ENCODE measurements around the gene AOPEP. TPM values are rescaled to one million over a fixed set of nuclear protein-coding genes. Genes with fewer than 3 reads are reported as not detected.

Gene AOPEP
- total RNA-seq, 4 donors from 2014 or later = 126 to 216 (median 136) TPM

DNA sequence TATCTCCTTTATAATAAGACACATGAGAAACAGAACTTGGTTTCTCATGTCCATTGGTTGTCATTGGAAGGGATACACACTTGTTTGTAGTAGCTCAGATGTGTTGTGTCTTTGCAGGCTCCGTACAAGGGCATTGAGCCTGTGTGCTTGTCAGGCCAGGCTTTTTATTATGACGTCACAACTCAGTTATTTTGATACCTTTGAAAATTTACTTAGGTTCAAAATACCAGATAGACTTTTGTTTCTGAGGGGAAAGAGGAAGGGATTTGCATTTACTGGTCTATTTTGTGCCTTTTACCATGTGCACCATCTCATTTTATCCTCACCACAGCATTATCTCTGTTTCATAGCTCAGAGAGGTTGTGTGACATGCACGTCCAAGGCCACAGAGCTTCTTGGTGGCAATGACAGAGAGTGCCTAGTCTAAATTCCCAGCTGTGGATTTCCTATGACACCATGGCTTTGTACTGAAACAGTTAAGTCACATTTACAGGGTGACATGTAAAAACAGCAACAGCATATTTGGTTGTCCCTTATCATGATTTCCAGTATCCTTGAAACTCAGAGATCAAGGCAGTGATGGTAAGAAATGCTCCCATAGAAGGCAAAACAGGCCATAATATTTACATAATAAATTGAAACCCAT is 268.7 kb downstream of the AOPEP start:
- peaks cover 25 to 40% of the 10 kb centered on the region in 2 donors for H3K4me1 ChIP-seq
- H3K36me3 ChIP-seq = no peaks in the 10 kb centered on the region
- 78 to 86% methylated on average over 3 of the region's 3 CpGs for WGBS, 2 donors
- peak overlapping the region; percentile 86 to 89 (median 88) for H3K27ac ChIP-seq
- intact Hi-C loops (cut with DNase I) = loop anchor here (10.0 kb wide), 1 partner anchor 110 kb away; no protein-coding TSS in a partner anchor
- H3K4me3 ChIP-seq (replicated peaks in 1 of 3) = no peak overlapping the region
- H3K27me3 ChIP-seq = no peaks in the 10 kb centered on the region
- no peaks in the 10 kb centered on the region for H3K9me3 ChIP-seq
- no peak for DNase-seq
- TF ChIP-seq POLR2A (IDR thresholded peaks at IDR 0.05) = no peak
- TF ChIP-seq, protein P1, sequence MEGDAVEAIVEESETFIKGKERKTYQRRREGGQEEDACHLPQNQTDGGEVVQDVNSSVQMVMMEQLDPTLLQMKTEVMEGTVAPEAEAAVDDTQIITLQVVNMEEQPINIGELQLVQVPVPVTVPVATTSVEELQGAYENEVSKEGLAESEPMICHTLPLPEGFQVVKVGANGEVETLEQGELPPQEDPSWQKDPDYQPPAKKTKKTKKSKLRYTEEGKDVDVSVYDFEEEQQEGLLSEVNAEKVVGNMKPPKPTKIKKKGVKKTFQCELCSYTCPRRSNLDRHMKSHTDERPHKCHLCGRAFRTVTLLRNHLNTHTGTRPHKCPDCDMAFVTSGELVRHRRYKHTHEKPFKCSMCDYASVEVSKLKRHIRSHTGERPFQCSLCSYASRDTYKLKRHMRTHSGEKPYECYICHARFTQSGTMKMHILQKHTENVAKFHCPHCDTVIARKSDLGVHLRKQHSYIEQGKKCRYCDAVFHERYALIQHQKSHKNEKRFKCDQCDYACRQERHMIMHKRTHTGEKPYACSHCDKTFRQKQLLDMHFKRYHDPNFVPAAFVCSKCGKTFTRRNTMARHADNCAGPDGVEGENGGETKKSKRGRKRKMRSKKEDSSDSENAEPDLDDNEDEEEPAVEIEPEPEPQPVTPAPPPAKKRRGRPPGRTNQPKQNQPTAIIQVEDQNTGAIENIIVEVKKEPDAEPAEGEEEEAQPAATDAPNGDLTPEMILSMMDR (IDR thresholded peaks at IDR 0.05) = no peak

- H3K27ac ChIP-seq = peak overlapping the region; percentile 86 to 89 (median 88)
- peaks cover 29 to 43% of the 10 kb centered on the region in 2 donors for H3K4me1 ChIP-seq
- intact Hi-C loops (cut with DNase I) = loop anchor here (10.0 kb wide), 1 partner anchor 112 kb away; no protein-coding TSS in a partner anchor
- H3K4me3 ChIP-seq (replicated peaks in 1 of 3) = no peak overlapping the region
- 33 to 50% methylated on average over 1 of the region's 1 CpG for WGBS, 2 donors
- no peaks in the 10 kb centered on the region for H3K27me3 ChIP-seq
- TF ChIP-seq POLR2A (IDR thresholded peaks at IDR 0.05) = no peak
- TF ChIP-seq, protein P1 (IDR thresholded peaks at IDR 0.05) = no peak
- no peaks in the 10 kb centered on the region for H3K9me3 ChIP-seq
- H3K36me3 ChIP-seq = no peaks in the 10 kb centered on the region
- DNase-seq = no peak
Measured at GRCh38 chr9:94996641-94997040, 270.1 kb downstream of the AOPEP start.

- Histone ChIP-seq H3K9me3 (no peaks in the 10 kb centered on the region), H3K4me1 (peaks cover 29 to 44% of the 10 kb centered on the region in 2 donors), H3K27me3 (no peaks in the 10 kb centered on the region), H3K36me3 (no peaks in the 10 kb centered on the region), H3K27ac (peak overlapping the region in 1 of 3 donors; percentile 86), H3K4me3 (replicated peaks in 1 of 3) (no peak overlapping the region)
- intact Hi-C loops (cut with DNase I) = loop anchor here (10.0 kb wide), 1 partner anchor 113 kb away; no protein-coding TSS in a partner anchor
- TF ChIP-seq POLR2A (IDR thresholded peaks at IDR 0.05) = no peak
- TF ChIP-seq, protein P1 (IDR thresholded peaks at IDR 0.05) = no peak
- WGBS, 2 donors = 96 to 98% methylated on average over 5 of the region's 5 CpGs
- DNase-seq = no peak
Measured at GRCh38 chr9:94997727-94998126, 271.2 kb downstream of the AOPEP start.

GRCh38 chr9:94999832-95000231 is 273.3 kb downstream of the AOPEP start:
- DNase-seq = no peak
- TF ChIP-seq, protein P1 (IDR thresholded peaks at IDR 0.05) = no peak
- no peak for TF ChIP-seq POLR2A (IDR thresholded peaks at IDR 0.05)
- peaks cover 29 to 49% of the 10 kb centered on the region in 2 donors for H3K4me1 ChIP-seq
- no peaks in the 10 kb centered on the region for H3K27me3 ChIP-seq
- intact Hi-C loops (cut with DNase I) = loop anchor here (10.0 kb wide), 1 partner anchor 115 kb away; no protein-coding TSS in a partner anchor
- peak overlapping the region; percentile 7 to 100 (median 100) for H3K27ac ChIP-seq
- H3K36me3 ChIP-seq = no peaks in the 10 kb centered on the region
- no peak overlapping the region for H3K4me3 ChIP-seq (replicated peaks in 1 of 3)
- WGBS, 2 donors = 37 to 45% methylated on average over 3 of the region's 3 CpGs
- no peaks in the 10 kb centered on the region for H3K9me3 ChIP-seq

GRCh38 chr9:95000821-95001220 is 274.3 kb downstream of the AOPEP start:
- TF ChIP-seq, protein P1 (IDR thresholded peaks at IDR 0.05) = no peak
- peak in 1 of 2 donors; percentile 36 for TF ChIP-seq POLR2A (IDR thresholded peaks at IDR 0.05)
- no peaks in the 10 kb centered on the region for H3K27me3 ChIP-seq
- intact Hi-C loops (cut with DNase I) = no loop called here
- H3K9me3 ChIP-seq = no peaks in the 10 kb centered on the region
- 74 to 82% methylated on average over 6 of the region's 6 CpGs for WGBS, 2 donors
- no peak overlapping the region for H3K4me3 ChIP-seq (replicated peaks in 1 of 3)
- no peak for DNase-seq
- H3K36me3 ChIP-seq = no peaks in the 10 kb centered on the region
- H3K4me1 ChIP-seq = peaks cover 19 to 39% of the 10 kb centered on the region in 2 donors
- peak overlapping the region; percentile 2 to 100 (median 100) for H3K27ac ChIP-seq

Data from thyroid gland (tissue), 4 donors.